Loucy (cell line): ENCODE data around the gene FKBP4.

ENCODE experiments used
- EZH2phosphoT487 ChIP-seq: fragments of 200-600 bp; IDR thresholded peaks from 2 replicates; pipeline ENCODE4 v1.6.1; 2018; ENCODE audit warnings: antibody characterized with exemption, mild to moderate bottlenecking, moderate library complexity, borderline replicate concordance
- TF ChIP-seq, protein P1 (sequence below): fragments of 200-600 bp; sonication (generic); conservative IDR thresholded peaks from 2 replicates; pipeline ENCODE4 v1.5.1; 2014; ENCODE audit warnings: mild to moderate bottlenecking, antibody characterized with exemption, low read length

DNA sequence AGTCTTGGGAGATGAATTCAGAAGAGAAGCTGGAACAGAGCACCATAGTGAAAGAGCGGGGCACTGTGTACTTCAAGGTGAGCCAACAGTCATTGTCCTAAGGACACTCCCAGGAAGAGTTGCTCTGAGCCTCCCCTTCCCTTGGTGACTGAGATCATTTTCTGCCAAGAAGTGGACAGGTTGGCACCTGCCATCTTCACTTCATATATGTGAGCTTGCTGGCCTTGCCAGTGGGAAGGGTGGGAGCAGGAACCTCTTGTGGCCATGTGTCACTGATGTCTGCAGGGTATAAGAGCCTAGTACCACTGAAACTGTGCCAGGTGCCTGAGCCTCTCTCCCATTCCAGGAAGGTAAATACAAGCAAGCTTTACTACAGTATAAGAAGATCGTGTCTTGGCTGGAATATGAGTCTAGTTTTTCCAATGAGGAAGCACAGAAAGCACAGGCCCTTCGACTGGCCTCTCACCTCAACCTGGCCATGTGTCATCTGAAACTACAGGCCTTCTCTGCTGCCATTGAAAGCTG is 5.3 kb downstream of the FKBP4 start:
- TF ChIP-seq, protein P1, sequence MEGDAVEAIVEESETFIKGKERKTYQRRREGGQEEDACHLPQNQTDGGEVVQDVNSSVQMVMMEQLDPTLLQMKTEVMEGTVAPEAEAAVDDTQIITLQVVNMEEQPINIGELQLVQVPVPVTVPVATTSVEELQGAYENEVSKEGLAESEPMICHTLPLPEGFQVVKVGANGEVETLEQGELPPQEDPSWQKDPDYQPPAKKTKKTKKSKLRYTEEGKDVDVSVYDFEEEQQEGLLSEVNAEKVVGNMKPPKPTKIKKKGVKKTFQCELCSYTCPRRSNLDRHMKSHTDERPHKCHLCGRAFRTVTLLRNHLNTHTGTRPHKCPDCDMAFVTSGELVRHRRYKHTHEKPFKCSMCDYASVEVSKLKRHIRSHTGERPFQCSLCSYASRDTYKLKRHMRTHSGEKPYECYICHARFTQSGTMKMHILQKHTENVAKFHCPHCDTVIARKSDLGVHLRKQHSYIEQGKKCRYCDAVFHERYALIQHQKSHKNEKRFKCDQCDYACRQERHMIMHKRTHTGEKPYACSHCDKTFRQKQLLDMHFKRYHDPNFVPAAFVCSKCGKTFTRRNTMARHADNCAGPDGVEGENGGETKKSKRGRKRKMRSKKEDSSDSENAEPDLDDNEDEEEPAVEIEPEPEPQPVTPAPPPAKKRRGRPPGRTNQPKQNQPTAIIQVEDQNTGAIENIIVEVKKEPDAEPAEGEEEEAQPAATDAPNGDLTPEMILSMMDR = no peak
- no peak for TF ChIP-seq EZH2phosphoT487
